ENCODE data around the gene SNRNP200. TPM values are rescaled to one million over a fixed set of nuclear protein-coding genes. Genes with fewer than 3 reads are reported as not detected.

Gene SNRNP200
- total RNA-seq (ENCODE audit: insufficient read depth, low replicate concordance) = 36.6 TPM

- peak; percentile 90 for DNase-seq (ENCODE audit: low spot score)
Observed at GRCh38 chr2:96305091-96305978, at the start of gene SNRNP200. SNRNP200 (minus strand) TSS chr2:96305546; CDS start chr2:96305437, 109 bp downstream.

- no peak for DNase-seq (ENCODE audit: low spot score)
Observed at GRCh38 chr2:96354492-96354891, 49.1 kb upstream of the SNRNP200 start.

- DNase-seq (ENCODE audit: low spot score) = peak; percentile 55
Observed at GRCh38 chr2:96353606-96354101, 48.3 kb upstream of the SNRNP200 start.

GRCh38 chr2:96353032-96353561 is 47.8 kb upstream of the SNRNP200 start:
- DNase-seq (ENCODE audit: low spot score) = no peak

- DNase-seq (ENCODE audit: low spot score) = no peak
Observed at GRCh38 chr2:96347395-96347794, 42.0 kb upstream of the SNRNP200 start.

- DNase-seq (ENCODE audit: low spot score) = no peak
Observed at GRCh38 chr2:96345868-96346462, 40.6 kb upstream of the SNRNP200 start.

GRCh38 chr2:96345438-96345837 is 40.1 kb upstream of the SNRNP200 start:
- DNase-seq (ENCODE audit: low spot score) = no peak

GRCh38 chr2:96344011-96344410 is 38.7 kb upstream of the SNRNP200 start:
- DNase-seq (ENCODE audit: low spot score) = no peak

GRCh38 chr2:96342085-96342484 is 36.7 kb upstream of the SNRNP200 start:
- no peak for DNase-seq (ENCODE audit: low spot score)

- no peak for DNase-seq (ENCODE audit: low spot score)
Observed at GRCh38 chr2:96341641-96342040, 36.3 kb upstream of the SNRNP200 start.

GRCh38 chr2:96340493-96341414 is 35.4 kb upstream of the SNRNP200 start:
- DNase-seq (ENCODE audit: low spot score) = no peak

GRCh38 chr2:96336873-96337272 is 31.5 kb upstream of the SNRNP200 start:
- DNase-seq (ENCODE audit: low spot score) = no peak

GRCh38 chr2:96336104-96336775 is 30.9 kb upstream of the SNRNP200 start:
- no peak for DNase-seq (ENCODE audit: low spot score)

- DNase-seq (ENCODE audit: low spot score) = no peak
Observed at GRCh38 chr2:96333708-96334107, 28.4 kb upstream of the SNRNP200 start.

- no peak for DNase-seq (ENCODE audit: low spot score)
Observed at GRCh38 chr2:96330407-96330806, 25.1 kb upstream of the SNRNP200 start.

- DNase-seq (ENCODE audit: low spot score) = no peak
Observed at GRCh38 chr2:96329874-96330273, 24.5 kb upstream of the SNRNP200 start.

GRCh38 chr2:96329456-96329855 is 24.1 kb upstream of the SNRNP200 start:
- DNase-seq (ENCODE audit: low spot score) = no peak

GRCh38 chr2:96326990-96327820 is 21.9 kb upstream of the SNRNP200 start:
- no peak for DNase-seq (ENCODE audit: low spot score)

- no peak for DNase-seq (ENCODE audit: low spot score)
Observed at GRCh38 chr2:96326564-96326963, 21.2 kb upstream of the SNRNP200 start.

- DNase-seq (ENCODE audit: low spot score) = no peak
Observed at GRCh38 chr2:96325884-96326255, 20.5 kb upstream of the SNRNP200 start.

Data from umbilical cord (tissue), 2 donors.